Measurements from ENCODE around the gene KIF26B.

The KIF26B gene

DNA sequence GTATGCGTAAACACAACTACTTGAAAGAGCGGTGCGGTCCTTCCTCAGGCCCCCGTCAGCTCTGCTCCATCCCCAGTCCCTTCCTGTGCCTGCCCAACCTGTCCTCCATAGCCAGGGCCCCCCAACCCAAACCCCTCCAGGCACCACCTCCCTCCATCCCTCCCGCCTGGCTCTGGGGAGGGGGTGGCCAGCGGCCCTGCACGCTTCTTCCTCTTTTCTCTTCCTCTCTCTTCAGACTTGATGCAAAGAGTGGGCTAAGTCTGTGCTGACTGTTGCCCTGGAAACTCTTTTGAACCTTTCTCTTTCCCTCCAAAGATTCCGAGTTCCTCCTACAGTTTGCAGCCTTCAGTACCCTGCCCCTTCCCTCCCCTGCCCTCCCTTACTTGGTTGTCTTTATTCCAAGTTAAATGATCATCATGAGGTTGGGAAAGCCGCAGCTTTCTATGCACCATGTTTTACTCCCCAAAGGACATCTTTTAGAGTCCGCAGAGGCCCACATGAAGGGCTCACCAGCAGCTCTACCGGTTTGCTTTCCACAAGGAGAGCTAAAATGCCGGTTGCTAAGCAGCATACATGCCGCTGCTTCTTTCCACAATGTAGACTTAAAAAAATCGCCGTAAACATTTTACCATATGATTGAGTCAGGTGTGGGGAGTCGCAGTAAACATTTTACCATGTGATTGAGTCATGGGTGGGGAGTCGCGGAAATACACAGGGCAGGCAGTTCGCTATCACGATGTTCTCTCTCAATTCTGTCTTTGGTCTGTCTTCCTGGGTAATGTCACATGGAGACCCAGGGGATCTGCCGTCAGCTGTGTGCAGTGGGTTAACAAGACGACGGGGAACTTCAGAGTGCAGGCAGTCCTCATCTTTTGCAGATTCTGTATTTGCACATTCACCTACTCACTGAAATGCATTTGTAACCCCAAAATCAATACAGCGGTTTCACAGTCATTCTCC is 525.3 kb downstream of the KIF26B start:
- Mint-ChIP-seq H3K4me1 (ENCODE audit: low read depth) (peaks cover 20% of the 10 kb centered on the region), H3K27ac (no peak overlapping the region), H3K4me3 (no peak overlapping the region), H3K9me3 (no peaks in the 10 kb centered on the region), H3K27me3 (no peaks in the 10 kb centered on the region), H3K36me3 (ENCODE audit: low read depth) (no peaks in the 10 kb centered on the region)
- intact Hi-C loops (cut with micrococcal nuclease), result loop anchor here (10.0 kb wide), 1 partner anchor 525 kb away; the partner anchor contains the start of gene KIF26B

DNA sequence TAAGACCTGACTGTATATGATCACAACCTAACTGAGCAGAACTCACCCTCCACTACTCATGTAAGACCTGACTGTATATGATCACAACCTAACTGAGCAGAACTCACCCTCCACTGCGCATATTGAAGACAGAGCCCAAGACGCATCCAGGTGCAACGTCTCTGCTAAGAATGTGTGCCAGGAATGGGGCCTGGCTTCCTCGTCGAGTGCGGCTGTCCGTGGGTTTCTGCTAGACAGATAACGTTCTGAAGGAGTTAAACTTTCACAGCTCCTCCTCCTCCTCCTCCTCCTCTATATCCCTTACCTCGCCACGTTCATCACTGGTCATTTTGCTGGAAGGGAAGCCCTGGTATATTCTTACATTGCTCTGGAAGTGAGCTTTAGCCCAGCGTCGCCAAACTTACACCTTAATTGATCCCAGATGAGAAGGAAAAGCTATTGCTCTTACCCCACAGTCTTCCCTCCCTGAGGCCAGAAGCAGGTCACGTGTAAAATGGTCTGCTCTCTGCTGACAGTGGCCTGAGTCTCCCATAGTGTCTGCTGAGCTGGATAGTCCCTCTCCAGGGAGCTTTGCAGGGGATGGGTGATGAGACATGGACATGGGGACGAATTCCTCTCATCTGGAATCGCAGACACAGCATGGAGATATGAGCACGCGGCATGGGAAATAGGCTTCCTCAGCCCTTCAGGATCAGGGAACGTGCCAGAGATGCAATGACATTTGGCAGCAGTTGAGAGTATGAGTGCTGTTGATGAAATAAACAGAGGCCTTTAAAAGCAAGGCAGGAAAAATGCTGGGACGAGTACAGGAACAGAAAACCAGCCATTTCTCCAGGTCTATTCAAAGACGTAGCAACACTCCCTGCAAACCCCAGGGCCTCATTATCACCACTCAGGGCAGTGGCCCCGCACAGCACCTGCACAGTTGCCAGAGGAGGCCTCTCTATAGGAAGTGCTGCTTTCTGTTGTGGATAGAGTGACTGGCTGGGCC is 528.1 kb downstream of the KIF26B start:
- Mint-ChIP-seq H3K27ac (no peak overlapping the region), H3K9me3 (no peaks in the 10 kb centered on the region), H3K36me3 (ENCODE audit: low read depth) (no peaks in the 10 kb centered on the region), H3K4me3 (no peak overlapping the region), H3K4me1 (ENCODE audit: low read depth) (peaks cover 27% of the 10 kb centered on the region), H3K27me3 (peaks cover 12% of the 10 kb centered on the region)
- intact Hi-C loops (cut with micrococcal nuclease), result no loop called here

GRCh38 chr1:245683676-245684075 is 528.9 kb downstream of the KIF26B start:
- H3K4me1 Mint-ChIP-seq (ENCODE audit: low read depth), result peaks cover 27% of the 10 kb centered on the region
- no peaks in the 10 kb centered on the region for H3K36me3 Mint-ChIP-seq (ENCODE audit: low read depth)
- intact Hi-C loops (cut with micrococcal nuclease), result no loop called here
- no peak overlapping the region for H3K4me3 Mint-ChIP-seq
- no peaks in the 10 kb centered on the region for H3K9me3 Mint-ChIP-seq
- H3K27ac Mint-ChIP-seq, result no peak overlapping the region
- peaks cover 17% of the 10 kb centered on the region for H3K27me3 Mint-ChIP-seq

GRCh38 chr1:245684166-245684565 is 529.4 kb downstream of the KIF26B start:
- Mint-ChIP-seq H3K4me3 (no peak overlapping the region), H3K36me3 (ENCODE audit: low read depth) (no peaks in the 10 kb centered on the region), H3K27me3 (peaks cover 20% of the 10 kb centered on the region), H3K4me1 (ENCODE audit: low read depth) (peaks cover 27% of the 10 kb centered on the region), H3K27ac (no peak overlapping the region), H3K9me3 (no peaks in the 10 kb centered on the region)
- intact Hi-C loops (cut with micrococcal nuclease), result no loop called here

DNA sequence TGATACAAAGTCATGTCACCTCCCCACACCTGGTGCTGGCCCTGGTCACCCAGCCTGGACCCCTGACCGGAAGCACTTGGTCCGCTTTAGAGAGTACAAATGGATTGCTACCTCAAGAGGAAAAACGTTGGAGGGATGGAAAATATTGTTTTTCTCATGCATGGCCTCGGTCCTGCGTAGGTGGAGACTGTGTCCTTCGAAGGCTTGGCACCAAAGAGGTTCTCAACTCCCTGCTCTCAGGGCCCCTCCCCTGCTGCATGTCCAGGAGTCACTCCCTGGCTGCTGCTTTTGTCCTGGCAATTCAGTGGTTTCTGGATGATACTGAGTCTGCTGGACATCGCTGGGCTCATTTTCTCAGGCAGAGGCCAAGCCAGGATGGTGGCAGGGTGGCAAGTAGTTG is 529.8 kb downstream of the KIF26B start:
- intact Hi-C loops (cut with micrococcal nuclease), result no loop called here

GRCh38 chr1:245685111-245685810 is 530.5 kb downstream of the KIF26B start:
- peaks cover 31% of the 10 kb centered on the region for H3K27me3 Mint-ChIP-seq
- H3K4me3 Mint-ChIP-seq, result no peak overlapping the region
- no peak overlapping the region for H3K27ac Mint-ChIP-seq
- no peaks in the 10 kb centered on the region for H3K36me3 Mint-ChIP-seq (ENCODE audit: low read depth)
- H3K9me3 Mint-ChIP-seq, result no peaks in the 10 kb centered on the region
- peaks cover 26% of the 10 kb centered on the region for H3K4me1 Mint-ChIP-seq (ENCODE audit: low read depth)
- intact Hi-C loops (cut with micrococcal nuclease), result no loop called here

More for the DNA sequence above, 529.8 kb downstream of the KIF26B start:
- Mint-ChIP-seq H3K4me3 (no peak overlapping the region), H3K36me3 (ENCODE audit: low read depth) (no peaks in the 10 kb centered on the region), H3K27ac (no peak overlapping the region), H3K9me3 (no peaks in the 10 kb centered on the region), H3K27me3 (peaks cover 24% of the 10 kb centered on the region), H3K4me1 (ENCODE audit: low read depth) (peaks cover 26% of the 10 kb centered on the region)

DNA sequence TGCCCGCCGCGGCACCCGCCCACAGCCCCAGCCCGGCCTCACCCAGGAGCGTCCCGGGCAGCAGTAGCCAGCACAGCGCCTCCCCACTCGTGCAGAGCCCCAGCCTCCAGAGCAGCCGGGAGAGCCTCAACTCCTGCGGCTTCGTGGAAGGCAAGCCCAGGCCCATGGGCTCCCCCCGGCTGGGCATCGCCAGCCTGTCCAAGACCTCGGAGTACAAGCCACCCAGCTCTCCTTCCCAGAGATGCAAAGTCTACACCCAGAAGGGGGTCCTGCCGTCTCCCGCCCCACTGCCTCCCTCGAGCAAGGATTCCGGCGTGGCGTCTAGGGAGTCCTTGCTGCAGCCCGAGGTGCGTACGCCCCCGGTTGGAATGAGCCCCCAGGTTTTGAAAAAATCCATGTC is 531.2 kb downstream of the KIF26B start:
- intact Hi-C loops (cut with micrococcal nuclease), result no loop called here
- peaks cover 26% of the 10 kb centered on the region for H3K4me1 Mint-ChIP-seq (ENCODE audit: low read depth)
- H3K27me3 Mint-ChIP-seq, result peaks cover 37% of the 10 kb centered on the region
- no peaks in the 10 kb centered on the region for H3K36me3 Mint-ChIP-seq (ENCODE audit: low read depth)
- no peak overlapping the region for H3K27ac Mint-ChIP-seq
- no peak overlapping the region for H3K4me3 Mint-ChIP-seq
- no peaks in the 10 kb centered on the region for H3K9me3 Mint-ChIP-seq

GRCh38 chr1:245686446-245687030 is 531.8 kb downstream of the KIF26B start:
- Mint-ChIP-seq H3K9me3 (no peaks in the 10 kb centered on the region), H3K27ac (no peak overlapping the region), H3K27me3 (peaks cover 41% of the 10 kb centered on the region), H3K4me3 (no peak overlapping the region), H3K36me3 (ENCODE audit: low read depth) (no peaks in the 10 kb centered on the region), H3K4me1 (ENCODE audit: low read depth) (peaks cover 22% of the 10 kb centered on the region)
- intact Hi-C loops (cut with micrococcal nuclease), result no loop called here

- peaks cover 22% of the 10 kb centered on the region for H3K4me1 Mint-ChIP-seq (ENCODE audit: low read depth)
- H3K4me3 Mint-ChIP-seq, result no peak overlapping the region
- H3K9me3 Mint-ChIP-seq, result no peaks in the 10 kb centered on the region
- no peak overlapping the region for H3K27ac Mint-ChIP-seq
- H3K27me3 Mint-ChIP-seq, result peaks cover 41% of the 10 kb centered on the region
- H3K36me3 Mint-ChIP-seq (ENCODE audit: low read depth), result no peaks in the 10 kb centered on the region
- intact Hi-C loops (cut with micrococcal nuclease), result no loop called here
Measured at GRCh38 chr1:245687152-245687635, 532.4 kb downstream of the KIF26B start.

- Mint-ChIP-seq H3K27ac (no peak overlapping the region), H3K4me1 (ENCODE audit: low read depth) (peaks cover 22% of the 10 kb centered on the region), H3K9me3 (no peaks in the 10 kb centered on the region), H3K27me3 (peaks cover 41% of the 10 kb centered on the region), H3K4me3 (no peak overlapping the region), H3K36me3 (ENCODE audit: low read depth) (no peaks in the 10 kb centered on the region)
- intact Hi-C loops (cut with micrococcal nuclease), result no loop called here
Measured at GRCh38 chr1:245687636-245688535, 533.1 kb downstream of the KIF26B start.

- H3K27me3 Mint-ChIP-seq, result peaks cover 41% of the 10 kb centered on the region
- H3K9me3 Mint-ChIP-seq, result no peaks in the 10 kb centered on the region
- no peaks in the 10 kb centered on the region for H3K36me3 Mint-ChIP-seq (ENCODE audit: low read depth)
- intact Hi-C loops (cut with micrococcal nuclease), result no loop called here
- no peak overlapping the region for H3K4me3 Mint-ChIP-seq
- H3K4me1 Mint-ChIP-seq (ENCODE audit: low read depth), result peaks cover 22% of the 10 kb centered on the region
- H3K27ac Mint-ChIP-seq, result no peak overlapping the region
Measured at GRCh38 chr1:245688536-245689453, 534.0 kb downstream of the KIF26B start.

All from dendritic cell treated with granulocyte-macrophage colony-stimulating factor and Interleukin-4, amounts not matched to agents 40 ng/mL and 50 ng/mL, for 4 days (primary cell).